Measurements from ENCODE around the gene EIF4E.
"Not testable (repeated sequence)": the region's sequence is repeated elsewhere in the genome, so short reads cannot be mapped to it uniquely, and the experiment has no call there.

Gene EIF4E

GRCh38 chr4:98872120-98872906 is 56.6 kb downstream of the EIF4E start:
- DNase-seq, result not testable (repeated sequence)

GRCh38 chr4:98867648-98868047 is 61.3 kb downstream of the EIF4E start:
- no peak for DNase-seq

DNA sequence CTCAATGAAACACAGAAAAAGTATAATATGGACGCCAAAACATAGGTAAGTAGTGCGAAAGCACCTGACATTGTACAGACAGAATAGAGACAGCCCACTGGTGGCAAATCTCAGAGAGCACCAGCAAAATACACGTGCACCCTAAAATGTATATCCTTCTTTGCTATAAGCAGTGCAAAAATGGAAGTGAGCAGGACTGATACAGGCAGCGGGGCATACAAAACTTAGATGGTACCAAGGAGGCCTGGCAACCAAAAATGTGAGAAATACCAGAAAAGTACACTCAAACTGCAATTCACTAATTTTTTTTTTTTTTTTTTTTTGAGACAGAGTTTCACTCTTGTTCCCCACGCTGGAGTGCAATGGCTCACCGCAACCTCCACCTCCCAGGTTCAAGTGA is 63.9 kb downstream of the EIF4E start:
- DNase-seq, result no peak

DNA sequence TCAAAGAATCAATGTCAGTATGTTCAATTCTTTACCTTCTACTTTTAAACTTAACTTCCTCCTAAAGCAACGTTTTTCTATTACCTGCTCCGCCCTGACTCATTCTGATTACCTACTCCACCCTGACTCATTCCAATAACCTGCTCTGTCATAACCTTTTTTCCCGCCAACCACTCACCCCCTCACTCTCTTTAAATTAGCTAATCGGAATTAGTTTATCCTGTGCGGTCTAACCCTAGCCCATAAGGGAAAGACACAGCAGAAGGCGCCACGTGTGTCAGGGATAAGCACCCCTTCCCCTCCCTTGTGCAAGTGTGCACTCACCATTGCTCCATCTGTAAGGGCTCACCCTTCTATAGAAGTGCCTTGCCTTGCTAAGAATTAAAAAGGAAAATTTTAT is 64.4 kb downstream of the EIF4E start:
- no peak for DNase-seq

DNA sequence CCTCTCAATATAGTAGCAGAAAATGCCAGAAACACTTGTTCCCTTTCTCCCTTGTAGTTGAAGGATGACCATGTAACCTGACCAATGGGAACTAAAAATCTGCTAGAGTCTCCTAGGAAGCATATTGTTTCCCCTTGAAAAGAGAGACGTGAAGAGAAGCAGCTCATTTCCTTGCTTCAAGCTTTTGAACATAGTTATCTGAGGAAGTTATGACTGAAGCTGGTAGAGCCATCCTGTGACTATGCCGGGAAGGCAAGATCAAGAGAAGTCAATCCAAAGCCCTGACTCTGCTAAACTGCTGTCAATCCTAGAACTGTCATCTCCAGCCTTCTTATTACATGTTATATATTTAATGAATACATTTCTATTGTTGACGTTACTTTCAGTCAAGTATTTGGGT is 66.6 kb downstream of the EIF4E start:
- peak in 2 of 3 donors; percentile 12 to 17 for DNase-seq

- no peak for DNase-seq
These were observed 67.6 kb downstream of the EIF4E start for GRCh38 chr4:98861100-98861884.

GRCh38 chr4:98851806-98852205 is 77.1 kb downstream of the EIF4E start:
- DNase-seq, result no peak

GRCh38 chr4:98850937-98851336 is 78.0 kb downstream of the EIF4E start:
- DNase-seq, result no peak

- no peak for DNase-seq
These were observed 80.5 kb downstream of the EIF4E start for GRCh38 chr4:98848448-98848847.

DNA sequence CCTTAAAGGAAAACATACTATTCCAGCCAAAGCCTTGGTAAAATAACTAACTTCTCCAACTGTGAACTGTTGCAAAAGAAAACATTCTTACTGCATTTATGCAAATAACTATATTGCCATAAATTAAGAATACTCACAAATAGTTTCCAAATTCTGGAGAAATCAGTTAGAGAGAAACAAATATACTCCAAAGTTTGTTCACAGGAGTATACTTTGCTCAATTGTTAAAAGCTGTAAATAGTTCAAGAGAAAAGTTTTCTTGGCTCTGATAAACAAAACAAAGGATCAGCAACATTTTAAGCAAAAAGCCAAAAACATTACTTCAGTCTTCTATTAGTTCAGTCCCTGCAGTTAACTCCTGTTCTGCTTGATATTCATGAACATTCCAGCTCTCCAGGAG is 83.0 kb downstream of the EIF4E start:
- DNase-seq, result no peak

DNA sequence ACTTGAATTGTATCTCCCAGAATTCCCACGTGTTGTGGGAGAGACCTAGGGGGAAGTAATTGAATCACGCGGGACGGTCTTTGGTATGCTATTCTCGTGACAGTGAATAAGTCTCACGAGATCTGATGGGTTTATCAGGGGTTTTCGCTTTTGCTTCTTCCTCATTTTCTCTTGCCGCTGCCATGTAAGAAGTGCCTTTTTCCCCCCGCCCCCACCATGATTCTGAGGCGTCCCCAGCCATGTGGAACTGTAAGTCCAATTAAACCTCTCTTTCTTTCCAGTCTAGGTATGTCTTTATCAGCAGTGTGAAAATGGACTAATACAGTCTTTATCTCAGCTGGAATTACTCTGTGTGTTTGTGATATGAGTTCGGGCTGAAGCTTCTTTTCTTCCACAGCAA is 86.0 kb downstream of the EIF4E start:
- not testable (repeated sequence) for DNase-seq

DNA sequence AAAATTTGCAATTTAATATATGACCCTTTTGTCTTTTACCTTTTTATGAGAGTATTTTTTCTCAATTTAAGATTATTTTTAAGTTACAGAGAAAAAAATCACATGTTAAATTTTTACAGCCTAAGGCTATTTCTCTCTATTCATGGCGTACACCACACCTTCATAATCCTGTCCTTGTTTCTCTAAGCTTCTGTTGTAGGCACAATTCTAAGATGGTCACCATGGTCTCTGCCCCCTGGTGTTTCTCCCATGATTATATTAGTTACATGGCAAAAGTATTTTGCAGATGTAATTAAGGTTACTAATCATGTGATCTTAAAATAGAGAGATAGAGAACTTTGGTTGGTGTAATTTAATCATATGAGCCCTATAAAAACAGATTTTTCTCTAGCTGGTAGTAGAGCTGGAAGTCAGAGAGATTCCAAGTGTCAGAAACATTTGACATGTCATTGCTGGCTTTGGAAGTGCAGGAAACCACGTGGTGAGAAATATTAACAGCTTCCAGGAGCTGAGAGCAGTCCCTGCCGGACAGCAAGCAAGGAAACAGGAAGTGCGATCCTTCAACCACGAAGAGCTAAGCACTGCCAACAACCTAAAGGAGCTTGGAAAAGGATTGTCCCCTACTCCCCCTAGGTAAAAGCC is 89.8 kb downstream of the EIF4E start:
- DNase-seq, result peak; percentile 10 to 24 (median 13)

DNA sequence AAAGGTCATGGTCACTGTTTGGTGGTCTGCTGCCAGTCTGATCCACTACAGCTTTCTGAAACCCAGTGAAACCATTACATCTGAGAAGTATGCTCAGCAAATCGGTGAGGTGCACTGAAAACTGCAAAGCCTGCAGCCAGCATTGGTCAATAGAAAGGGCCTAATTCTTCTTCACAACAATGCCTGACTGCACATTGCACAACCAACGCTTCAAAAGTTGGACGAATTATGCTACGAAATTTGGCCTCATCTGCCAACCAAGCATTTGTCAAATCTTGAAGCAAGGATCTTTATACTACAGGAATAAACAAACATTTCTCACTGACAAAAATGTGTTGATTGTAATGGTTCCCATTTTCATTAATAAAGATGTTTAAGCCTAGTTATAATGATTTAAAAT is 90.4 kb downstream of the EIF4E start:
- DNase-seq, result no peak

- no peak for DNase-seq
These were observed 95.5 kb downstream of the EIF4E start for GRCh38 chr4:98833384-98833783.

- not testable (repeated sequence) for DNase-seq
These were observed 97.9 kb downstream of the EIF4E start for GRCh38 chr4:98831036-98831435.
